PC-3 (cell line): ENCODE measurements around the gene SYT1. TPM values are rescaled to one million over a fixed set of nuclear protein-coding genes. Genes with fewer than 3 reads are reported as not detected.

Experiments
- ATAC-seq: fragments of 200-7000 bp; cut with Tn5 transposase; 2 replicates; pipeline ENCODE4 v1.9.1; 2020; ENCODE audit warnings: mild to moderate bottlenecking, moderate library complexity
- BruUV-seq: library from RNA; stranded (reverse); fragments of 400-500 nt; replicated peaks from 2 replicates; lab custom pipeline; 2021; lab: Mats Ljungman, UMichigan
- CTCF ChIA-PET: fragments of 300-600 bp; sonication (Branson Sonifier 250); formaldehyde crosslinking; loops from one replicate; lab custom pipeline; 2022; ENCODE audit warnings: antibody characterized with exemption; lab: Charles Lee
- POLR2A ChIA-PET: fragments of 300-600 bp; sonication (Branson Sonifier 250); formaldehyde crosslinking; loops from one replicate; lab custom pipeline; 2022; ENCODE audit warnings: antibody characterized with exemption; ENCODE audit not compliant: unreplicated experiment; lab: Charles Lee
- DNase-seq: peaks from one replicate; pipeline ENCODE4 v3.0.0-alpha.2; 2015
- H2AFZ ChIP-seq: fragments of 300-600 bp; sonication (generic); 2 replicates; pipeline ENCODE4 v1.6.0; 2016; ENCODE audit warnings: antibody characterized with exemption, low read length
- H3F3A ChIP-seq: fragments of 300-600 bp; sonication (generic); one replicate; pipeline ENCODE4 v1.6.0; 2017; ENCODE audit warnings: antibody characterized with exemption, low read length, control low read depth, mild to moderate bottlenecking; ENCODE audit not compliant: unreplicated experiment
- H3K27ac ChIP-seq: fragments of 300-600 bp; sonication (generic); 2 replicates; pipeline ENCODE4 v1.5.1; 2016; ENCODE audit warnings: mild to moderate bottlenecking, low read length
- H3K27me3 ChIP-seq: fragments of 300-600 bp; sonication (generic); 2 replicates; pipeline ENCODE4 v1.6.1; 2016; ENCODE audit warnings: low read length, mixed read lengths
- H3K36me3 ChIP-seq: fragments of 300-600 bp; sonication (generic); 2 replicates; pipeline ENCODE4 v1.6.1; 2016; ENCODE audit warnings: low read depth, mixed run types, low read length, mixed read lengths
- H3K4me1 ChIP-seq: fragments of 300-600 bp; sonication (generic); 2 replicates; pipeline ENCODE4 v1.5.1; 2016; ENCODE audit warnings: low read length; ENCODE audit not compliant: insufficient read depth
- H3K4me2 ChIP-seq: fragments of 300-600 bp; sonication (generic); 2 replicates; pipeline ENCODE4 v1.6.0; 2016; ENCODE audit warnings: low read length
- H3K4me3 ChIP-seq: fragments of 300-600 bp; sonication (generic); 2 replicates; pipeline ENCODE4 v1.5.1; 2016; ENCODE audit warnings: mild to moderate bottlenecking, low read length, mixed read lengths
- H3K79me2 ChIP-seq: fragments of 300-600 bp; sonication (generic); 2 replicates; pipeline ENCODE4 v1.6.1; 2017; ENCODE audit warnings: low read length, mixed read lengths
- H3K9ac ChIP-seq: fragments of 300-600 bp; sonication (generic); 2 replicates; pipeline ENCODE4 v1.6.0; 2016; ENCODE audit warnings: mild to moderate bottlenecking, low read length
- H3K9me2 ChIP-seq: fragments of 300-600 bp; sonication (generic); replicated peaks from 2 replicates; pipeline ENCODE4 v1.6.1; 2016; ENCODE audit warnings: mixed run types, low read length, mixed read lengths
- H3K9me3 ChIP-seq: fragments of 300-600 bp; sonication (generic); 2 replicates; pipeline ENCODE4 v1.6.1; 2016; ENCODE audit warnings: low read length, mixed read lengths
- H4K20me1 ChIP-seq: fragments of 300-600 bp; sonication (generic); 2 replicates; pipeline ENCODE4 v1.6.1; 2016; ENCODE audit warnings: low read length, mixed read lengths
- EZH2 ChIP-seq: fragments of 300-600 bp; sonication (generic); IDR thresholded peaks from one replicate; pipeline ENCODE4 v1.6.1; 2017; ENCODE audit warnings: antibody characterized with exemption, mild to moderate bottlenecking, low read length; ENCODE audit not compliant: unreplicated experiment
- EZH2phosphoT487 ChIP-seq: fragments of 300-600 bp; sonication (generic); IDR thresholded peaks from 2 replicates; pipeline ENCODE4 v1.6.1; 2018; ENCODE audit warnings: mild to moderate bottlenecking, antibody characterized with exemption, low read length, borderline replicate concordance
- intact Hi-C: fragments of 100-400 bp; cut with micrococcal nuclease; formaldehyde crosslinking; loops from 2 replicates; pipeline ENCODE4 v1.9.0; 2023
- total RNA-seq: library from RNA; depleted of rRNA; stranded (reverse); fragments of >200 nt; gene quantifications from 2 replicates; pipeline ENCODE4 v1.2.3, GENCODE V29; 2014
- TF ChIP-seq, protein P1 (sequence below): fragments of 300-600 bp; sonication (generic); conservative IDR thresholded peaks from 2 replicates; pipeline ENCODE4 v1.5.1; 2017; ENCODE audit warnings: antibody characterized with exemption, low read depth, mild to moderate bottlenecking, low read length

SYT1 gene
- total RNA-seq, 1 experiment from 2014 or later, result 0.51 TPM

DNA sequence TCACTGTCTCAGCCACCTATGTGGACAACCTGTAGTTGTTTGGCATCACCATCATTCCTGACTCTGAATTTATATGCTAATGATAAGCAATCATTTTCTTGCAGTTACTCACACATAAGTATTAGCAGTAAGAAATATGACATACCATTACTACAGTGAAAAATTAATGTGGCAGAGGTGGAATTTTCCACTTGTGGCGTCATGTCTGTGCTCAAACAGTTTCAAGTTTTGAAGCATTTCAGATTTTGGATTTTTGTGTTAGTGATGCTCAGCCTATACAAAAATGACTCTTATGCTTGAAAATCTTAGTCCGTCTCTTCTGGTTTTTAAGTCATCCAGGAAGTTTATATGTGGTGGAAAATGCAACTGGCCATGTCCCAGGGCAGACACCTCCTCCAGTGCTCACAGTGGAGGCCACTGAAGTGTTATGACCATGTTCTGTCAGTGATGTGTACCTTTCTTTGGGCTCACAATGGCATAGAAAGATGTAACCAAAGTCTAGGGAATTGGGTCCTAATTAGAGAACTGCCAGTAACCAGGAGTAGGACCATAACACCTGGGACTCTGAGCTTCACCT lies 220.6 kb downstream of the SYT1 start:
- Histone ChIP-seq H3K9ac (no peak overlapping the region), H3K9me3 (no peaks in the 10 kb centered on the region), H2AFZ (no peak overlapping the region), H3K9me2 (no peaks in the 10 kb centered on the region), H3K36me3 (no peaks in the 10 kb centered on the region), H3F3A (no peaks in the 10 kb centered on the region), H3K4me2 (no peak overlapping the region), H3K4me3 (no peak overlapping the region), H3K4me1 (peaks cover 5% of the 10 kb centered on the region; the same call in 1 of the 2 replicates), H3K27ac (no peak overlapping the region), H3K27me3 (no peaks in the 10 kb centered on the region), H3K79me2 (no peaks in the 10 kb centered on the region), H4K20me1 (no peaks in the 10 kb centered on the region)
- TF ChIP-seq, protein P1, sequence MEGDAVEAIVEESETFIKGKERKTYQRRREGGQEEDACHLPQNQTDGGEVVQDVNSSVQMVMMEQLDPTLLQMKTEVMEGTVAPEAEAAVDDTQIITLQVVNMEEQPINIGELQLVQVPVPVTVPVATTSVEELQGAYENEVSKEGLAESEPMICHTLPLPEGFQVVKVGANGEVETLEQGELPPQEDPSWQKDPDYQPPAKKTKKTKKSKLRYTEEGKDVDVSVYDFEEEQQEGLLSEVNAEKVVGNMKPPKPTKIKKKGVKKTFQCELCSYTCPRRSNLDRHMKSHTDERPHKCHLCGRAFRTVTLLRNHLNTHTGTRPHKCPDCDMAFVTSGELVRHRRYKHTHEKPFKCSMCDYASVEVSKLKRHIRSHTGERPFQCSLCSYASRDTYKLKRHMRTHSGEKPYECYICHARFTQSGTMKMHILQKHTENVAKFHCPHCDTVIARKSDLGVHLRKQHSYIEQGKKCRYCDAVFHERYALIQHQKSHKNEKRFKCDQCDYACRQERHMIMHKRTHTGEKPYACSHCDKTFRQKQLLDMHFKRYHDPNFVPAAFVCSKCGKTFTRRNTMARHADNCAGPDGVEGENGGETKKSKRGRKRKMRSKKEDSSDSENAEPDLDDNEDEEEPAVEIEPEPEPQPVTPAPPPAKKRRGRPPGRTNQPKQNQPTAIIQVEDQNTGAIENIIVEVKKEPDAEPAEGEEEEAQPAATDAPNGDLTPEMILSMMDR, result no peak
- TF ChIP-seq EZH2 (no peak), EZH2phosphoT487 (no peak)
- DNase-seq, result no peak
- BruUV-seq, result no TSS peak
- no peak for ATAC-seq
- ChIA-PET POLR2A (no interaction called here), CTCF (interaction anchor here (0.6 kb wide), 1 partner anchor 267 kb away, joined by 3 read pairs; no protein-coding TSS in a partner anchor)
- intact Hi-C loops, result no loop called here

DNA sequence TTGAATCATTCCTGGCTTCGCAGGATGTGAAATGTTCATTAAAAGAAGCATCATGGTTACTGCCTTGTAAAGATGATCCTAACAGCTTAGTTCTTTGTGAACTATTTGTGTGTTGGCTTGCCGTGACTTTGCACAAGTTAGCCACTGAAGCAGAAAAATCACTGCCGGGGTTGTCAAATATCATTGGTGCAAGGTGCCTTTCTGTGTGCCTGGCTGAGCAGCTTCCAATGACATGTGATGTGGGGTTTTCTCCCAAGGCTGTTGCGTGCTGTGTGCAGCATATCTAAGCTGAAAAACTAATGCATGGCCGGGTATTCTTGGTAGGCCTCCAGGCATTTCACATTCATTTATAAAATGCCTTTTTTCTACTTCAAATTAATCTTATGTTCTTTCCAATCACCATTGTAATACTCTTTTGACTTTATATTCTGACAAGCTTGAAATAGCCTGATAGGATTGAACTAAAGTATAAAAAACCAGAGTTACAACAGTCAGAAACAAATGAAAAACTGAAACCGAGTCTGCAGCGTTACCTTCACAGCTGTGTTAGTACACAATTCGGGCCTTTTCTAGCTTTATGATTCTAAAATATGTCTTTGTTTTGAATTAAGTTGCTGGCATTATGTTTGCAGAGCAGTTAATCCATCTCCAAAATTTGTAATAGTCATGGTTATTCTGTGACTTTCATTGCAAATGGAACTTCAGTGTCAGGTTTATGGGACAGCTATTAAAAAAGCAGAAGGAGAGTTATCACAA lies 222.1 kb downstream of the SYT1 start:
- Histone ChIP-seq H3K79me2 (no peaks in the 10 kb centered on the region), H3K9me3 (no peaks in the 10 kb centered on the region), H3K4me3 (no peak overlapping the region), H3K4me1 (peaks cover 5% of the 10 kb centered on the region; the same call in 1 of the 2 replicates), H4K20me1 (no peaks in the 10 kb centered on the region), H3K4me2 (no peak overlapping the region), H3K9ac (no peak overlapping the region), H3K36me3 (no peaks in the 10 kb centered on the region), H3F3A (no peaks in the 10 kb centered on the region), H3K9me2 (no peaks in the 10 kb centered on the region), H3K27ac (no peak overlapping the region), H3K27me3 (no peaks in the 10 kb centered on the region), H2AFZ (no peak overlapping the region)
- TF ChIP-seq, protein P1, result no peak
- TF ChIP-seq EZH2phosphoT487 (no peak), EZH2 (no peak)
- POLR2A ChIA-PET, result no interaction called here
- ATAC-seq (no peak), DNase-seq (no peak)
- intact Hi-C loops, result no loop called here
- CTCF ChIA-PET, result no interaction called here
- BruUV-seq, result no TSS peak

DNA sequence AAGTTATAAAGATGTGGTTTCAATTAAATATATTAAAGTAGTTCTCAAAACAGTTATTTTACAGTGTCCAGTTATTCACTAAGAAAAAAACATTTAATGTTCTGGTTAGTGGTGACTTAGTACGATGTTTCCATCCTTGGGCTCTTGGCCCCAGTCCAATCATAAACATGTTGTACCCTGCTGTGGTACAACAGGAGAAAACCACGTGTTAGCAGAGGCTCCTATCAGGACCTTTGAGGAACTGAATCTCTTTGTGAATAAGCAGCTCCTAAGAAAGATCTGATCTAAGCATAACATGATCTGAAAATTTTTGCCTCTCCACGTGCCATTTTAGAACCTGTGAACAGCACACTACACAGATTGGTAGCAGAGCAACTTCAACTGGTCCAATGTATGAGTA lies 234.0 kb downstream of the SYT1 start:
- Histone ChIP-seq H3K9ac (no peak overlapping the region), H3K36me3 (no peaks in the 10 kb centered on the region), H3K79me2 (no peaks in the 10 kb centered on the region), H3F3A (no peaks in the 10 kb centered on the region), H3K9me2 (no peaks in the 10 kb centered on the region), H3K4me2 (no peak overlapping the region), H3K27me3 (no peaks in the 10 kb centered on the region), H3K9me3 (no peaks in the 10 kb centered on the region), H4K20me1 (no peaks in the 10 kb centered on the region), H2AFZ (no peak overlapping the region), H3K4me1 (no peaks in the 10 kb centered on the region), H3K4me3 (no peak overlapping the region), H3K27ac (no peak overlapping the region)
- intact Hi-C loops, result no loop called here
- ChIA-PET POLR2A (no interaction called here), CTCF (no interaction called here)
- TF ChIP-seq EZH2, result no peak
- TF ChIP-seq EZH2phosphoT487, result no peak
- TF ChIP-seq, protein P1, result no peak
- no peak for DNase-seq
- no peak for ATAC-seq
- BruUV-seq, result no TSS peak
